OCI-LY7 (cell line): ENCODE measurements around the gene ZMAT5. TPM values are rescaled to one million over a fixed set of nuclear protein-coding genes. Genes with fewer than 3 reads are reported as not detected.

Source experiments
- BruUV-seq: library from RNA; stranded (reverse); fragments of 400-500 nt; replicated peaks from 2 replicates; lab custom pipeline; 2021; lab: Mats Ljungman, UMichigan
- CTCF ChIA-PET: fragments of 300-600 bp; sonication (Branson Sonifier 250); formaldehyde crosslinking; loops from one replicate; lab custom pipeline; 2022; ENCODE audit warnings: antibody characterized with exemption; ENCODE audit not compliant: unreplicated experiment; lab: Charles Lee
- POLR2A ChIA-PET: fragments of 300-600 bp; sonication (Branson Sonifier 250); formaldehyde crosslinking; loops from one replicate; lab custom pipeline; 2022; ENCODE audit warnings: antibody characterized with exemption; lab: Charles Lee
- DNase-seq: peaks from one replicate; pipeline ENCODE4 v3.0.0-alpha.2; 2015; ENCODE audit warnings: low spot score
- H2AFZ ChIP-seq: fragments of 200-600 bp; sonication (generic), shearing (Covaris generic); 2 replicates; pipeline ENCODE4 v1.6.1; 2014; ENCODE audit warnings: mild to moderate bottlenecking, antibody characterized with exemption, low read length, moderate library complexity
- H3K27ac ChIP-seq: fragments of 200-600 bp; sonication (generic); 2 replicates; pipeline ENCODE4 v1.5.1; 2014; ENCODE audit warnings: mixed run types, low read depth, mild to moderate bottlenecking, moderate library complexity, low read length, inconsistent platforms; ENCODE audit not compliant: poor library complexity, severe bottlenecking
- H3K36me3 ChIP-seq: fragments of 200-600 bp; sonication (generic); 2 replicates; pipeline ENCODE4 v1.6.1; 2014; ENCODE audit warnings: mild to moderate bottlenecking, antibody characterized with exemption, low read length, moderate library complexity, mixed read lengths; ENCODE audit not compliant: insufficient read depth
- H3K4me1 ChIP-seq: fragments of 200-600 bp; sonication (generic); 2 replicates; pipeline ENCODE4 v1.5.1; 2014; ENCODE audit warnings: mild to moderate bottlenecking, low read length; ENCODE audit not compliant: insufficient read depth, poor library complexity, severe bottlenecking
- H3K4me2 ChIP-seq: fragments of 200-600 bp; sonication (generic); 2 replicates; pipeline ENCODE4 v1.6.1; 2014; ENCODE audit warnings: mild to moderate bottlenecking, low read length
- H3K4me3 ChIP-seq: fragments of 200-600 bp; sonication (generic); 2 replicates; pipeline ENCODE4 v1.5.1; 2014; ENCODE audit warnings: mild to moderate bottlenecking, low read depth, low read length; ENCODE audit not compliant: poor library complexity, severe bottlenecking
- H3K79me2 ChIP-seq: fragments of 200-600 bp; sonication (generic); 2 replicates; pipeline ENCODE4 v1.6.1; 2016; ENCODE audit warnings: low read depth, mild to moderate bottlenecking, low read length, moderate library complexity, mixed read lengths; ENCODE audit not compliant: insufficient read depth
- H3K9me2 ChIP-seq: fragments of 200-600 bp; sonication (generic); 2 replicates; pipeline ENCODE4 v1.6.1; 2016; ENCODE audit warnings: mild to moderate bottlenecking, low read length, mixed read lengths; ENCODE audit not compliant: insufficient read depth
- H3K9me3 ChIP-seq: fragments of 200-600 bp; sonication (generic); 2 replicates; pipeline ENCODE4 v1.6.1; 2014; ENCODE audit warnings: mild to moderate bottlenecking, mixed run types, low read length, mixed read lengths
- H4K20me1 ChIP-seq: fragments of 200-600 bp; sonication (generic); 2 replicates; pipeline ENCODE4 v1.6.1; 2014; ENCODE audit warnings: mild to moderate bottlenecking, antibody characterized with exemption, low read length, moderate library complexity, mixed read lengths; ENCODE audit not compliant: insufficient read depth
- EZH2phosphoT487 ChIP-seq: fragments of 200-600 bp; sonication (generic); IDR thresholded peaks from 2 replicates; pipeline ENCODE4 v1.6.1; 2018; ENCODE audit warnings: low read depth, borderline replicate concordance, mild to moderate bottlenecking, mixed run types, antibody characterized with exemption, low read length, moderate library complexity, mixed read lengths
- intact Hi-C: fragments of 100-400 bp; cut with micrococcal nuclease; formaldehyde crosslinking; loops from one replicate; pipeline ENCODE4 v1.10.0; 2022; ENCODE audit not compliant: unreplicated experiment
- total RNA-seq, 2 experiments: library from RNA; depleted of rRNA in 1 of 2; stranded (reverse); fragments of >200 nt in 1 of 2; shearing (Covaris generic) in 1 of 2; gene quantifications; 2 replicates each; pipeline ENCODE4 v1.2.3, GENCODE V29; 2014 to 2022
- TF ChIP-seq, protein P1 (sequence below): fragments of 200-600 bp; sonication (generic); conservative IDR thresholded peaks from 2 replicates; pipeline ENCODE4 v1.5.1; 2014; ENCODE audit warnings: mild to moderate bottlenecking, antibody characterized with exemption, low read length, moderate library complexity, mixed read lengths

The ZMAT5 gene
- total RNA-seq, 2 experiments from 2014 or later = 19.1 to 21.2 TPM

DNA sequence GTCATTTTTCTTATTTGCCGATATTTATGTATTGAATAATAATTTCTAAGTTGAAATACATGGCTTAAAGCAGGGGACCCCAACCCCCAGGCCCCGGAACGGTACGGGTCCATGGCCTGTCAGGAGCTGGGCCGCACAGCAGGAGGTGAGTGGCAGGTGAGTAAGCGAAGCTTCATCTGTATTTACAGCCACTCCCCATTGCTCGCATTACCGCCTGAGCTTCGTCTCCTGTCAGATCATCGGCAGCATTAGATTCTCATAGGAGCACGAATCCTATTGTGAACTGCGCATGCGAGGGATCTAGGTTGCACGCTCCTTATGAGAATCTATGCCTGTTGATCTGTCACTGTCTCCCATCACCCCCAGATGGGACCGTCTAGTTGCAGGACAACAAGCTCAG lies 4.5 kb downstream of the ZMAT5 start:
- Histone ChIP-seq H3K4me1 (peaks cover 15% of the 10 kb centered on the region), H3K4me2 (no peak overlapping the region), H3K79me2 (peaks cover under 1% of the 10 kb centered on the region; the same call in 1 of the 2 replicates), H3K9me3 (no peaks in the 10 kb centered on the region), H3K36me3 (no peaks in the 10 kb centered on the region), H3K9me2 (no peaks in the 10 kb centered on the region), H3K4me3 (no peak overlapping the region), H2AFZ (no peak overlapping the region), H3K27ac (no peak overlapping the region), H4K20me1 (no peaks in the 10 kb centered on the region)
- no peak for DNase-seq
- CTCF ChIA-PET = no interaction called here
- POLR2A ChIA-PET = interaction anchor here (0.5 to 0.9 kb wide), 2 partner anchors 9 to 16 kb away, joined by 3 read pairs; no protein-coding TSS in a partner anchor
- no TSS peak for BruUV-seq
- intact Hi-C loops = loop anchor here (10.0 kb wide), 1 partner anchor 877 kb away; the partner anchor contains the start of gene ZNRF3
- TF ChIP-seq EZH2phosphoT487 = no peak
- TF ChIP-seq, protein P1, sequence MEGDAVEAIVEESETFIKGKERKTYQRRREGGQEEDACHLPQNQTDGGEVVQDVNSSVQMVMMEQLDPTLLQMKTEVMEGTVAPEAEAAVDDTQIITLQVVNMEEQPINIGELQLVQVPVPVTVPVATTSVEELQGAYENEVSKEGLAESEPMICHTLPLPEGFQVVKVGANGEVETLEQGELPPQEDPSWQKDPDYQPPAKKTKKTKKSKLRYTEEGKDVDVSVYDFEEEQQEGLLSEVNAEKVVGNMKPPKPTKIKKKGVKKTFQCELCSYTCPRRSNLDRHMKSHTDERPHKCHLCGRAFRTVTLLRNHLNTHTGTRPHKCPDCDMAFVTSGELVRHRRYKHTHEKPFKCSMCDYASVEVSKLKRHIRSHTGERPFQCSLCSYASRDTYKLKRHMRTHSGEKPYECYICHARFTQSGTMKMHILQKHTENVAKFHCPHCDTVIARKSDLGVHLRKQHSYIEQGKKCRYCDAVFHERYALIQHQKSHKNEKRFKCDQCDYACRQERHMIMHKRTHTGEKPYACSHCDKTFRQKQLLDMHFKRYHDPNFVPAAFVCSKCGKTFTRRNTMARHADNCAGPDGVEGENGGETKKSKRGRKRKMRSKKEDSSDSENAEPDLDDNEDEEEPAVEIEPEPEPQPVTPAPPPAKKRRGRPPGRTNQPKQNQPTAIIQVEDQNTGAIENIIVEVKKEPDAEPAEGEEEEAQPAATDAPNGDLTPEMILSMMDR = no peak

DNA sequence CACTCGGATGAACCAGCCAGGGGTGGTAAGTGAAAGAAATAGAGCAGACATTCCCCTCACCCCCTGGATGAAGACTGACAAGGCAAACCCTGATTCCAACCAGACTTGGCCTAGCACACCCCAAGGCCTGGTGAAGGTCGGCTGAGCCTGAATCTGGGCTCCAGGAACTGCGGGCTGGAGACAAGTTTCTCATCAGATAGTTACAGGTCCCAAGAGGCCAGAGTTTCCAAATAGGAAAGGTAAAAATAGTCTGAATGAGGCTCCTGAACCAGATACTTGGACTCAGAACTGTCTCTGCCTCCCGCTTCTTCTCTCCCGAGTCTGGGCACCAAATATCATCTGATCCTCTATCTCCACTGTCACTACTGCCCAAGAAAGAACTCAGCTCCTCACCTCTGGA lies 7.8 kb downstream of the ZMAT5 start:
- Histone ChIP-seq H3K79me2 (no peaks in the 10 kb centered on the region), H2AFZ (no peak overlapping the region), H3K27ac (no peak overlapping the region), H3K36me3 (no peaks in the 10 kb centered on the region), H3K9me3 (no peaks in the 10 kb centered on the region), H3K4me1 (peaks cover under 1% of the 10 kb centered on the region), H3K9me2 (no peaks in the 10 kb centered on the region), H3K4me2 (no peak overlapping the region), H4K20me1 (no peaks in the 10 kb centered on the region), H3K4me3 (no peak overlapping the region)
- TF ChIP-seq, protein P1 = no peak
- no peak for TF ChIP-seq EZH2phosphoT487
- no peak for DNase-seq
- no TSS peak for BruUV-seq
- POLR2A ChIA-PET = no interaction called here
- intact Hi-C loops = no loop called here
- CTCF ChIA-PET = no interaction called here

DNA sequence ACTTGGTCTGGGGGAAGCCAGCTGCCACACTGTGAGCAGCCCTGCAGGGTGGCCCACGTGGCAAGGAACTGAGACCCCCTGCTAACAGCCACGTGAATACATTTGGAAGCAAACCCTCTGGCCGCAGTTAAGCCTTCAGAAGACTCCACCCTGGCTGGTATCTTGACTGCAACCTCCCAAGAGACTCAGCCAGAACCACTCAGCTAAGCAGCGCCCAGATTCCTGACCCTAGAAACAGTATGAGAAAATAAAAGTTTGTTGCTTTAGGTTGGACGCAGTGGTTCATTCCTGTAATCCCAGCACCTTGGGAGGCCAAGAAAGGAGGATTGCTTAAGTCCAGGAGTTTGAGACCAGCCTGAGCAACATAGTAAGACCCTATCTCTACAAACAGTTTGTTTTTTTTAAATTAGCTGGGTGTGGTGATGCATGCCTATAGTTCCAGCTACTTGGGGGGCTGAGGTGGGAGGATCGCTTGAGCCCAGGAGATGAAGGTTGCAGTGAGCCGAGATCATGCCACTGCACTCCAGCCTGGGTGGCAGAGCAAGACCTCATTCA lies 8.7 kb downstream of the ZMAT5 start:
- no peaks in the 10 kb centered on the region for H4K20me1 ChIP-seq
- H3K4me2 ChIP-seq = no peak overlapping the region
- POLR2A ChIA-PET = no interaction called here

More for the DNA sequence above, 8.7 kb downstream of the ZMAT5 start:
- CTCF ChIA-PET = no interaction called here
- DNase-seq = no peak
- no peaks in the 10 kb centered on the region for H3K79me2 ChIP-seq
- H3K9me2 ChIP-seq = no peaks in the 10 kb centered on the region
- H3K4me1 ChIP-seq = no peaks in the 10 kb centered on the region
- H3K4me3 ChIP-seq = no peak overlapping the region
- no peak overlapping the region for H2AFZ ChIP-seq
- no peaks in the 10 kb centered on the region for H3K36me3 ChIP-seq
- no peak overlapping the region for H3K27ac ChIP-seq
- no peak for TF ChIP-seq EZH2phosphoT487
- TF ChIP-seq, protein P1 = no peak
- no peaks in the 10 kb centered on the region for H3K9me3 ChIP-seq
- intact Hi-C loops = no loop called here
- no TSS peak for BruUV-seq
